K562 (cell line): ENCODE results near the gene PXMP2. TPM values are rescaled to one million over a fixed set of nuclear protein-coding genes. Genes with fewer than 3 reads are reported as not detected.

Experiments
- ARID4B ChIP-seq: sonication (generic); formaldehyde crosslinking; IDR thresholded peaks from 2 replicates; pipeline ENCODE4 v1.8.0; 2022; ENCODE audit warnings: mild to moderate bottlenecking, missing genetic modification reagents
- E2F4 ChIP-seq: sonication (generic); formaldehyde crosslinking; IDR thresholded peaks from 2 replicates; pipeline ENCODE4 v1.8.0; 2022; ENCODE audit warnings: mild to moderate bottlenecking, low read depth, missing genetic modification reagents
- ELF2 ChIP-seq: fragments of 250-450 bp; sonication (Bioruptor Pico); IDR thresholded peaks from 2 replicates; pipeline ENCODE4 v1.5.0; 2021; ENCODE audit warnings: mild to moderate bottlenecking
- ETS1 ChIP-seq: conservative IDR thresholded peaks from 2 replicates; pipeline ENCODE4 v1.6.1; 2011; ENCODE audit warnings: low read depth, mild to moderate bottlenecking, low read length; ENCODE audit not compliant: control insufficient read depth
- YY1 ChIP-seq, 3 experiments: IDR thresholded peaks; 2 replicates each; pipeline ENCODE4 v1.6.1; 2011; ENCODE audit warnings: low read length in 2 of 3, mild to moderate bottlenecking in 2 of 3, moderate library complexity in 2 of 3, borderline replicate concordance in 1 of 3, control low read depth in 1 of 3, low read depth in 1 of 3; ENCODE audit not compliant: insufficient read depth in 3 of 3, insufficient replicate concordance in 2 of 3, control insufficient read depth in 1 of 3, insufficient read length in 1 of 3; ENCODE audit errors: extremely low read depth in 1 of 3
- ZFPM2 ChIP-seq: fragments of 250-450 bp; sonication (Bioruptor Pico); IDR thresholded peaks from 2 replicates; pipeline ENCODE4 v1.5.1; 2022; ENCODE audit warnings: mild to moderate bottlenecking
- ZNF408 ChIP-seq: fragments of 250-450 bp; sonication (Bioruptor Pico); IDR thresholded peaks from 2 replicates; pipeline ENCODE4 v1.4.0; 2020; ENCODE audit warnings: low read depth, mild to moderate bottlenecking, moderate library complexity
- polyA plus RNA-seq, 8 experiments: library from polyadenylated mRNA; depleted of rRNA in 4 of 8; stranded (reverse) in 5 of 8; unstranded in 3 of 8; fragments of >200 nt; fragmentation: Nextera tagmentation in 2 of 8; fragmentation: Illumina TruSeq in 1 of 8; extraction: Ambion mirVana in 2 of 8; extraction: Trizol in 1 of 8; gene quantifications; 2 replicates each; pipeline versions ENCODE4 v1.2.1 to v1.2.3, GENCODE V29; 2011 to 2014; ENCODE audit warnings: inconsistent platforms in 1 of 8, missing spikeins in 1 of 8
- total RNA-seq, 7 experiments: library from RNA; depleted of rRNA in 6 of 7; stranded (reverse); fragments of >200 nt in 6 of 7; fragmentation: Illumina TruSeq in 2 of 7; extraction: Trizol in 2 of 7; gene quantifications; 2 replicates each; pipeline versions ENCODE4 v1.2.1 to v1.2.3, GENCODE V29; 2011 to 2021; ENCODE audit warnings: low replicate concordance in 1 of 7
- TF ChIP-seq, protein P1 (sequence below): fragments of 450-650 bp; formaldehyde crosslinking; IDR thresholded peaks from 2 replicates; pipeline ENCODE4 v1.4.0; 2022; ENCODE audit warnings: mild to moderate bottlenecking, moderate library complexity

PXMP2 gene
- total and polyA plus RNA-seq, 9 of the 15 experiments (the other 6 are each of a cell fraction or from before 2014, with no cell fraction given) = 3.0 to 66.1 (median 44.7) TPM

GRCh38 chr12:132710405-132711079 lies 23.2 kb downstream of the PXMP2 start, which contains the start of gene PGAM5 (continued):
- TF ChIP-seq ARID4B (CRISPR knock-in tag) = peak; percentile 70
- peak; percentile 81 for TF ChIP-seq ETS1
- TF ChIP-seq, protein P1, sequence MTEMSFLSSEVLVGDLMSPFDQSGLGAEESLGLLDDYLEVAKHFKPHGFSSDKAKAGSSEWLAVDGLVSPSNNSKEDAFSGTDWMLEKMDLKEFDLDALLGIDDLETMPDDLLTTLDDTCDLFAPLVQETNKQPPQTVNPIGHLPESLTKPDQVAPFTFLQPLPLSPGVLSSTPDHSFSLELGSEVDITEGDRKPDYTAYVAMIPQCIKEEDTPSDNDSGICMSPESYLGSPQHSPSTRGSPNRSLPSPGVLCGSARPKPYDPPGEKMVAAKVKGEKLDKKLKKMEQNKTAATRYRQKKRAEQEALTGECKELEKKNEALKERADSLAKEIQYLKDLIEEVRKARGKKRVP (CRISPR knock-in tag) = 0 out of 2 replicates have a peak, but pooled peaks have one; percentile 30
- peak; percentile 80 for TF ChIP-seq ELF2
- 0 out of 2 replicates have a peak, but pooled peaks have one; percentile 36 for TF ChIP-seq ZFPM2 (CRISPR knock-in tag)
- TF ChIP-seq ZNF408 = no peak
- TF ChIP-seq YY1 (IDR thresholded peaks at IDR 0.05; ENCODE audit: borderline replicate concordance in 1 of 3, control insufficient read depth in 1 of 3, extremely low read depth in 1 of 3, insufficient read depth in 3 of 3, insufficient read length in 1 of 3, insufficient replicate concordance in 2 of 3, low read depth in 1 of 3, low read length in 2 of 3) = peak; percentile 31 to 84 (median 80)
- TF ChIP-seq E2F4 = no peak
